HG03175 (cell line): ENCODE results near the gene RBP3.

ENCODE experiments used
- ATAC-seq: cut with Tn5 transposase; IDR thresholded peaks from one replicate; pipeline ENCODE4 v1.9.1; 2021; ENCODE audit warnings: mild to moderate bottlenecking, moderate library complexity; ENCODE audit not compliant: unreplicated experiment

The RBP3 gene

GRCh38 chr10:47317251-47317650 is 30.9 kb upstream of the RBP3 start:
- ATAC-seq, result no peak

- no peak for ATAC-seq
These were observed 29.5 kb upstream of the RBP3 start for GRCh38 chr10:47318706-47319105.

GRCh38 chr10:47319784-47320183 is 28.4 kb upstream of the RBP3 start:
- no peak for ATAC-seq

GRCh38 chr10:47320812-47321211 is 27.4 kb upstream of the RBP3 start:
- ATAC-seq, result no peak

GRCh38 chr10:47321521-47322195 is 26.5 kb upstream of the RBP3 start:
- no peak for ATAC-seq

GRCh38 chr10:47322300-47323061 is 25.7 kb upstream of the RBP3 start, which contains the start of gene GDF2:
Gene GDF2 (plus strand): TSS chr10:47322454. CDS start chr10:47322669, 215 bp downstream.
- ATAC-seq, result no peak

- ATAC-seq, result no peak
These were observed 25.1 kb upstream of the RBP3 start for GRCh38 chr10:47323087-47323486.

GRCh38 chr10:47323636-47324296 is 24.4 kb upstream of the RBP3 start:
- ATAC-seq, result no peak

GRCh38 chr10:47325303-47326291 is 22.6 kb upstream of the RBP3 start:
- no peak for ATAC-seq

GRCh38 chr10:47326306-47326926 is 21.7 kb upstream of the RBP3 start:
- no peak for ATAC-seq

GRCh38 chr10:47326927-47327330 is 21.2 kb upstream of the RBP3 start:
- no peak for ATAC-seq

- ATAC-seq, result no peak
These were observed 18.3 kb upstream of the RBP3 start for GRCh38 chr10:47329855-47330254.

GRCh38 chr10:47330366-47330765 is 17.8 kb upstream of the RBP3 start:
- no peak for ATAC-seq

GRCh38 chr10:47330804-47331203 is 17.4 kb upstream of the RBP3 start:
- no peak for ATAC-seq

- ATAC-seq, result no peak
These were observed 16.7 kb upstream of the RBP3 start for GRCh38 chr10:47331491-47331890.

- ATAC-seq, result no peak
These were observed 16.2 kb upstream of the RBP3 start for GRCh38 chr10:47331954-47332353.

- ATAC-seq, result no peak
These were observed 15.8 kb upstream of the RBP3 start for GRCh38 chr10:47332371-47332770.

GRCh38 chr10:47332946-47333345 is 15.2 kb upstream of the RBP3 start:
- ATAC-seq, result no peak

GRCh38 chr10:47333532-47333931 is 14.6 kb upstream of the RBP3 start:
- no peak for ATAC-seq
